HG03457 (cell line): ENCODE results near the gene LRRC2.
"Not testable (repeated sequence)": the region's sequence is repeated elsewhere in the genome, so short reads cannot be mapped to it uniquely, and the experiment has no call there.

ENCODE experiments used
- ATAC-seq: cut with Tn5 transposase; IDR thresholded peaks from one replicate; pipeline ENCODE4 v1.9.1; 2021; ENCODE audit warnings: moderate number of reproducible peaks; ENCODE audit not compliant: unreplicated experiment

LRRC2 gene

GRCh38 chr3:46584598-46585467 lies 18.7 kb upstream of the LRRC2 start:
- no peak for ATAC-seq

- no peak for ATAC-seq
Measured at GRCh38 chr3:46580675-46581074, 14.6 kb upstream of the LRRC2 start.

- ATAC-seq: no peak
Measured at GRCh38 chr3:46579756-46580286, 13.7 kb upstream of the LRRC2 start.

- ATAC-seq: no peak
Measured at GRCh38 chr3:46578973-46579755, 13.1 kb upstream of the LRRC2 start.

- not testable (repeated sequence) for ATAC-seq
Measured at GRCh38 chr3:46577580-46578249, 11.6 kb upstream of the LRRC2 start.

GRCh38 chr3:46576879-46577278 lies 10.8 kb upstream of the LRRC2 start:
- no peak for ATAC-seq

- no peak for ATAC-seq
Measured at GRCh38 chr3:46576386-46576785, 10.3 kb upstream of the LRRC2 start.

GRCh38 chr3:46575577-46576222 lies 9.6 kb upstream of the LRRC2 start:
- no peak for ATAC-seq

- ATAC-seq: no peak
Measured at GRCh38 chr3:46574881-46575576, 8.9 kb upstream of the LRRC2 start.

- no peak for ATAC-seq
Measured at GRCh38 chr3:46574243-46574646, 8.1 kb upstream of the LRRC2 start.

GRCh38 chr3:46573701-46574100 lies 7.6 kb upstream of the LRRC2 start:
- no peak for ATAC-seq

- ATAC-seq: no peak
Measured at GRCh38 chr3:46571684-46572083, 5.6 kb upstream of the LRRC2 start.

- ATAC-seq: no peak
Measured at GRCh38 chr3:46565607-46566039, 479 bp downstream of the LRRC2 start.

- no peak for ATAC-seq
Measured at GRCh38 chr3:46565077-46565476, 1.0 kb downstream of the LRRC2 start.

- ATAC-seq: no peak
Measured at GRCh38 chr3:46564190-46565021, 1.7 kb downstream of the LRRC2 start.

GRCh38 chr3:46561951-46562350 lies 4.2 kb downstream of the LRRC2 start:
- ATAC-seq: no peak

- ATAC-seq: no peak
Measured at GRCh38 chr3:46561511-46561910, 4.6 kb downstream of the LRRC2 start.

GRCh38 chr3:46559091-46559704 lies 6.9 kb downstream of the LRRC2 start:
- no peak for ATAC-seq
